Karpas-422 (cell line): ENCODE data around the gene COL1A2. TPM values are rescaled to one million over a fixed set of nuclear protein-coding genes. Genes with fewer than 3 reads are reported as not detected.

Experiments
- DNase-seq: peaks from one replicate; pipeline ENCODE4 v3.0.0-alpha.2; 2015
- H2AFZ ChIP-seq: fragments of 200-600 bp; sonication (generic); 2 replicates; pipeline ENCODE4 v1.6.1; 2014; ENCODE audit warnings: antibody characterized with exemption, low read length, mixed read lengths
- H3K27ac ChIP-seq: fragments of 200-600 bp; sonication (generic); 2 replicates; pipeline ENCODE4 v1.5.1; 2014; ENCODE audit warnings: mild to moderate bottlenecking, low read length, moderate library complexity
- H3K27me3 ChIP-seq: fragments of 200-600 bp; sonication (generic); 2 replicates; pipeline ENCODE4 v1.6.1; 2014; ENCODE audit warnings: low read length, mixed read lengths
- H3K36me3 ChIP-seq: fragments of 200-600 bp; sonication (generic); 2 replicates; pipeline ENCODE4 v1.6.1; 2014; ENCODE audit warnings: low read length, mixed read lengths; ENCODE audit not compliant: insufficient read depth
- H3K4me1 ChIP-seq: fragments of 200-600 bp; sonication (generic); 2 replicates; pipeline ENCODE4 v1.6.1; 2014; ENCODE audit warnings: mild to moderate bottlenecking, low read length, mixed read lengths
- H3K4me2 ChIP-seq: fragments of 200-600 bp; sonication (generic); 2 replicates; pipeline ENCODE4 v1.6.1; 2014; ENCODE audit warnings: low read length, low read depth, mild to moderate bottlenecking; ENCODE audit not compliant: poor library complexity, severe bottlenecking
- H3K4me3 ChIP-seq: fragments of 200-600 bp; sonication (generic); 2 replicates; pipeline ENCODE4 v1.5.1; 2014; ENCODE audit warnings: mild to moderate bottlenecking, antibody characterized with exemption, low read length, mixed read lengths
- H3K79me2 ChIP-seq: fragments of 200-600 bp; sonication (generic); 2 replicates; pipeline ENCODE4 v1.6.1; 2014; ENCODE audit warnings: mild to moderate bottlenecking, low read length, mixed read lengths
- H3K9ac ChIP-seq: fragments of 200-600 bp; sonication (generic); 2 replicates; pipeline ENCODE4 v1.6.0; 2014; ENCODE audit warnings: low read length
- H3K9me2 ChIP-seq: fragments of 200-600 bp; sonication (generic), shearing (Covaris generic); replicated peaks from 2 replicates; pipeline ENCODE4 v1.6.0; 2014; ENCODE audit warnings: mild to moderate bottlenecking, low read length, moderate library complexity; ENCODE audit not compliant: insufficient read depth
- H3K9me3 ChIP-seq: fragments of 300-700, 200-600 bp; sonication (generic); 2 replicates; pipeline ENCODE4 v1.6.1; 2014; ENCODE audit warnings: low read length, mixed read lengths
- H4K20me1 ChIP-seq: fragments of 200-600 bp; sonication (generic); 2 replicates; pipeline ENCODE4 v1.6.1; 2014; ENCODE audit warnings: mild to moderate bottlenecking, antibody characterized with exemption, low read length, low read depth; ENCODE audit not compliant: insufficient read depth
- total RNA-seq: library from RNA; depleted of rRNA; stranded (reverse); fragments of >200 nt; shearing (Covaris generic); gene quantifications from 2 replicates; pipeline ENCODE4 v1.2.3, GENCODE V29; 2014; ENCODE audit warnings: low replicate concordance

The COL1A2 gene
- total RNA-seq, 1 experiment from 2014 or later, result not detected

DNA sequence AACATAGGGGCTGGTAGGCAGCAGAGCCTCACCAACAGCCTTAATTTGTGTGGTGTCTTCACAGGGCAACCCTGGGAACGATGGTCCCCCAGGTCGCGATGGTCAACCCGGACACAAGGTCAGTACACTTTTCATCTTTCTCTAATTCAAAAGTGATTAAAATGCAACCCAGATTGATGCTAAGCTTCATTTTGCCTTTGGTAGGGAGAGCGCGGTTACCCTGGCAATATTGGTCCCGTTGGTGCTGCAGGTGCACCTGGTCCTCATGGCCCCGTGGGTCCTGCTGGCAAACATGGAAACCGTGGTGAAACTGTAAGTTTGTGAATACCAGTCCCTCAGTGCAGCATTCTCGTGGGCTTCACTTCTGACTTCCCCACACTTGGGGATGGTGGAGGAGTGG is 30.9 kb downstream of the COL1A2 start:
- no peak overlapping the region for H3K4me2 ChIP-seq
- no peaks in the 10 kb centered on the region for H4K20me1 ChIP-seq
- H3K79me2 ChIP-seq, result no peaks in the 10 kb centered on the region
- no peaks in the 10 kb centered on the region for H3K4me1 ChIP-seq
- H3K27ac ChIP-seq, result no peak overlapping the region
- H3K9me2 ChIP-seq, result no peaks in the 10 kb centered on the region
- H3K9ac ChIP-seq, result no peak overlapping the region
- no peaks in the 10 kb centered on the region for H3K36me3 ChIP-seq
- no peaks in the 10 kb centered on the region for H3K27me3 ChIP-seq
- H3K4me3 ChIP-seq, result no peak overlapping the region
- no peak overlapping the region for H2AFZ ChIP-seq
- DNase-seq, result no peak
- H3K9me3 ChIP-seq, result no peaks in the 10 kb centered on the region

- DNase-seq, result no peak
- no peaks in the 10 kb centered on the region for H3K79me2 ChIP-seq
- no peaks in the 10 kb centered on the region for H3K9me3 ChIP-seq
- H3K9me2 ChIP-seq, result no peaks in the 10 kb centered on the region
- H3K4me1 ChIP-seq, result peaks cover 5% of the 10 kb centered on the region; the same call in 1 of the 2 replicates
- H3K36me3 ChIP-seq, result no peaks in the 10 kb centered on the region
- H3K9ac ChIP-seq, result no peak overlapping the region
- H4K20me1 ChIP-seq, result no peaks in the 10 kb centered on the region
- H3K4me3 ChIP-seq, result no peak overlapping the region
- H3K27ac ChIP-seq, result no peak overlapping the region
- H3K4me2 ChIP-seq, result no peak overlapping the region
- no peak overlapping the region for H2AFZ ChIP-seq
- H3K27me3 ChIP-seq, result no peaks in the 10 kb centered on the region
Observed at GRCh38 chr7:94426980-94427875, 32.5 kb downstream of the COL1A2 start.

DNA sequence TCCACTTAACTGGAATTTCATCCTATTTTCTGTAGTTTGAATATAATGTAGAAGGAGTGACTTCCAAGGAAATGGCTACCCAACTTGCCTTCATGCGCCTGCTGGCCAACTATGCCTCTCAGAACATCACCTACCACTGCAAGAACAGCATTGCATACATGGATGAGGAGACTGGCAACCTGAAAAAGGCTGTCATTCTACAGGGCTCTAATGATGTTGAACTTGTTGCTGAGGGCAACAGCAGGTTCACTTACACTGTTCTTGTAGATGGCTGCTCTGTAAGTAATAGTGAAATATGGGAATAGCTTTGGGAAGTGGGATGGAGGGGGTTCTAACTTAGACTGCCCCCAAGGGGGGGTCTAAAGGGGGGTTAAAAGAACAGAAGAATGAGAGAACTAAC is 34.5 kb downstream of the COL1A2 start:
- Histone ChIP-seq H3K79me2 (no peaks in the 10 kb centered on the region), H3K27me3 (no peaks in the 10 kb centered on the region), H3K4me1 (peaks cover 5% of the 10 kb centered on the region; the same call in 1 of the 2 replicates), H4K20me1 (no peaks in the 10 kb centered on the region), H3K9me3 (no peaks in the 10 kb centered on the region), H3K4me3 (no peak overlapping the region), H3K36me3 (no peaks in the 10 kb centered on the region), H3K9me2 (no peaks in the 10 kb centered on the region), H2AFZ (no peak overlapping the region), H3K9ac (no peak overlapping the region), H3K27ac (no peak overlapping the region), H3K4me2 (no peak overlapping the region)
- no peak for DNase-seq

DNA sequence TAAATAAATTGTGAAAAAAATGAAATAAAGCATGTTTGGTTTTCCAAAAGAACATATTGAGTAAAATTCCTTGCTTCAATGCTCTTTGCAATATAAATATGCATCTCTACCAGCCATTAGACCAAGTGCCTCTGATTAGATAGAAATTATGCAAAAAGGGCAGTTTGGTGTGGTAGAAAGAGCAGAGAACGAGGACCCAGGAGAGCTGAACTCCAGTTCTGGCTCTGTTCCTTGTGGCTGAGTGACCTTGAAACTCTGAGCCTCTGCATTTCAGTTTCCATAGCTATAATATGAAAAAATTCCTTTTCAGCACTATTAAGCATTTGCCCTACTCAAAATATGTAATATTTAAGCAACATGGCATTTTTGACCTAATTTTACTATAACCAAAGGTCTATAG is 36.5 kb downstream of the COL1A2 start:
- H3K27me3 ChIP-seq, result 0 out of 2 replicates have a peak, but pooled peaks cover 2% of the 10 kb centered on the region
- H3K79me2 ChIP-seq, result no peaks in the 10 kb centered on the region
- no peak overlapping the region for H3K27ac ChIP-seq
- no peak for DNase-seq
- H3K4me3 ChIP-seq, result no peak overlapping the region
- H3K9ac ChIP-seq, result no peak overlapping the region
- peaks cover 5% of the 10 kb centered on the region; the same call in 1 of the 2 replicates for H3K4me1 ChIP-seq
- H3K4me2 ChIP-seq, result no peak overlapping the region
- H4K20me1 ChIP-seq, result no peaks in the 10 kb centered on the region
- H3K9me3 ChIP-seq, result no peaks in the 10 kb centered on the region
- no peak overlapping the region for H2AFZ ChIP-seq
- no peaks in the 10 kb centered on the region for H3K9me2 ChIP-seq
- no peaks in the 10 kb centered on the region for H3K36me3 ChIP-seq

GRCh38 chr7:94431619-94432280 is 37.1 kb downstream of the COL1A2 start:
- Histone ChIP-seq H2AFZ (no peak overlapping the region), H3K9ac (no peak overlapping the region), H3K4me3 (no peak overlapping the region), H3K9me2 (no peaks in the 10 kb centered on the region), H3K79me2 (no peaks in the 10 kb centered on the region), H3K27me3 (0 out of 2 replicates have a peak, but pooled peaks cover 2% of the 10 kb centered on the region), H3K4me2 (no peak overlapping the region), H3K27ac (no peak overlapping the region), H3K36me3 (no peaks in the 10 kb centered on the region), H4K20me1 (no peaks in the 10 kb centered on the region), H3K4me1 (peaks cover 5% of the 10 kb centered on the region; the same call in 1 of the 2 replicates), H3K9me3 (no peaks in the 10 kb centered on the region)
- DNase-seq, result no peak

DNA sequence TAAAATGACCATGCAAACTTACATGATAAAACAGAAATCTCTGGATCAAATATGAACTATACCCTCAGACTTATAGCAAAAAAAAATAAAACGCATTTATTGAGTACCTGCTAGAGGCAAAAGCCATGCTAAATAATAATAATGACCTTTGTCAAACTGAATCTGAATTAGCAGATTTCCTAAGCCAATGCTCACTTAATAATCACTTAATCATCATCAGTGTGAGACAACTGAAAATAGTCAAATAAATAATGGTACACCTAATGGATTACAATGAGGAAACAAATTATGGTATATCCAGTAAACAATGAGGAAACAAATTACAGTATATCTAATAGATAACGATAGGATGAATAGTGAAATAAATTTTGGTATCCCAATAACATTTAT is 37.6 kb downstream of the COL1A2 start:
- H3K4me1 ChIP-seq, result peaks cover 5% of the 10 kb centered on the region; the same call in 1 of the 2 replicates
- 0 out of 2 replicates have a peak, but pooled peaks cover 2% of the 10 kb centered on the region for H3K27me3 ChIP-seq
- H3K9me3 ChIP-seq, result no peaks in the 10 kb centered on the region
- no peaks in the 10 kb centered on the region for H3K79me2 ChIP-seq
- no peak overlapping the region for H3K4me2 ChIP-seq
- no peak overlapping the region for H3K9ac ChIP-seq
- H2AFZ ChIP-seq, result no peak overlapping the region
- H4K20me1 ChIP-seq, result no peaks in the 10 kb centered on the region
- H3K27ac ChIP-seq, result no peak overlapping the region
- no peaks in the 10 kb centered on the region for H3K9me2 ChIP-seq
- no peak overlapping the region for H3K4me3 ChIP-seq
- no peak for DNase-seq
- H3K36me3 ChIP-seq, result no peaks in the 10 kb centered on the region

GRCh38 chr7:94432817-94433216 is 38.1 kb downstream of the COL1A2 start:
- no peak overlapping the region for H3K4me3 ChIP-seq
- no peaks in the 10 kb centered on the region for H3K36me3 ChIP-seq
- peaks cover 5% of the 10 kb centered on the region; the same call in 1 of the 2 replicates for H3K4me1 ChIP-seq
- no peaks in the 10 kb centered on the region for H3K9me3 ChIP-seq
- H2AFZ ChIP-seq, result no peak overlapping the region
- H3K27ac ChIP-seq, result no peak overlapping the region
- H3K9me2 ChIP-seq, result no peaks in the 10 kb centered on the region
- no peak overlapping the region for H3K9ac ChIP-seq
- no peaks in the 10 kb centered on the region for H3K79me2 ChIP-seq
- 0 out of 2 replicates have a peak, but pooled peaks cover 2% of the 10 kb centered on the region for H3K27me3 ChIP-seq
- no peak for DNase-seq
- no peak overlapping the region for H3K4me2 ChIP-seq
- H4K20me1 ChIP-seq, result no peaks in the 10 kb centered on the region

GRCh38 chr7:94433224-94433623 is 38.5 kb downstream of the COL1A2 start:
- Histone ChIP-seq H3K79me2 (no peaks in the 10 kb centered on the region), H4K20me1 (no peaks in the 10 kb centered on the region), H3K27me3 (0 out of 2 replicates have a peak, but pooled peaks cover 2% of the 10 kb centered on the region), H3K9me3 (no peaks in the 10 kb centered on the region), H3K4me1 (peaks cover 5% of the 10 kb centered on the region; the same call in 1 of the 2 replicates), H3K36me3 (no peaks in the 10 kb centered on the region), H3K9ac (no peak overlapping the region), H3K4me2 (no peak overlapping the region), H3K27ac (no peak overlapping the region), H3K9me2 (no peaks in the 10 kb centered on the region), H3K4me3 (no peak overlapping the region), H2AFZ (no peak overlapping the region)
- DNase-seq, result no peak
